Upper lobe of left lung (tissue), 4 donors: ENCODE data around the gene ZNF816.
"Not testable (repeated sequence)": the region's sequence is repeated elsewhere in the genome, so short reads cannot be mapped to it uniquely, and the experiment has no call there.

Experiments used
- CTCF ChIP-seq, 6 experiments: fragments of 450-650 bp in 4 of 6; fragments of 200-600 bp in 2 of 6; sonication (generic) in 2 of 6; IDR thresholded peaks; one replicate each; pipeline ENCODE4 v1.5.1; 2016 to 2019; ENCODE audit warnings: antibody characterized with exemption in 6 of 6
- POLR2A ChIP-seq, 4 donors: fragments of 450-650 bp; IDR thresholded peaks; one replicate each; pipeline ENCODE4 v1.5.1; 2016 to 2017; ENCODE audit warnings: antibody characterized with exemption in 4 of 4, mild to moderate bottlenecking in 2 of 4
- POLR2AphosphoS5 ChIP-seq, 2 donors: sonication (generic); formaldehyde crosslinking; IDR thresholded peaks; one replicate each; pipeline ENCODE4 v1.5.1; 2017; ENCODE audit warnings: antibody characterized with exemption in 2 of 2

GRCh38 chr19:52944703-52945493 is 17.8 kb downstream of the ZNF816 start:
- TF ChIP-seq CTCF, POLR2AphosphoS5, POLR2A (IDR thresholded peaks at IDR 0.05): not testable (repeated sequence)
